Astrocyte of the cerebellum (primary cell): ENCODE measurements around the gene THOP1.

Source experiments
- DNase-seq: peaks from one replicate; pipeline ENCODE4 v3.0.0-alpha.2; 2011; ENCODE audit warnings: low read depth
- H3K4me3 ChIP-seq: 2 replicates; pipeline ENCODE4 v1.5.1; 2011; ENCODE audit warnings: mild to moderate bottlenecking, low read depth, low read length, moderate library complexity
- in situ Hi-C: cut with HindIII; loops from 2 replicates; pipeline ENCODE4 v1.10.0; 2017; ENCODE audit warnings: low sequenced_read_pairs
- TF ChIP-seq, protein P1 (sequence below): IDR thresholded peaks from 2 replicates; pipeline ENCODE4 v1.5.1; 2012; ENCODE audit warnings: low read length, low read depth, moderate library complexity, mild to moderate bottlenecking; ENCODE audit errors: missing control alignments

THOP1 gene

DNA sequence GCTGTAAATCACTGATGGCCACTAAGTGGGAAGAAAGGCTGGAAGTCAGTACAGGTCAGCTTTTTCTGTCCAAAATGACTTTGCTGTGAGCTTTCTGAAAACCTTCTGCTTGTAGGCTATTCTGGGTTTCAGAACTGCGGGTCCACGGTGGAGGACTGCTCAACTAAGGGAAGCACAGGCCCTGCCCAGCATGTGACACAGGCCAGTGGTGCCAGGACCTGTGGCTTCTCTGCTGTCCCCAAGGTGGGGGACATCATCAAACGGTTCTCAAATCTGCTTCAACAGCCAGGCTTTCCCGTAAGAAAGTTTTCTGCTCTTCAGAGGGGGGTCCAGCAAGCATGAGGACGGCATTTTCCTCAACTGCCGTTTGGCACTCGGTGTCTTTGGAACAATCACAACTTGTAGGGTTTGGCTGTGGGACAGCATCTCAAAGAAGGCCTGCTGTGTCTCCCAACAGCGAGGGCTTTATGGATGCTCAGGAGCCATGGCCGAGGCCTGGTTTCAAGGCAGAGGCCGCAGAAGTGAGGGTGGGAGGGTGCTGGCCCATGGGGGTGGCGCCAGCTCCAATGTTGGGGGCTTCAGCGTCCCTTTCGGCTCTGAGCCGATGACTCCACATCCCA is 6.1 kb upstream of the THOP1 start:
- TF ChIP-seq, protein P1, sequence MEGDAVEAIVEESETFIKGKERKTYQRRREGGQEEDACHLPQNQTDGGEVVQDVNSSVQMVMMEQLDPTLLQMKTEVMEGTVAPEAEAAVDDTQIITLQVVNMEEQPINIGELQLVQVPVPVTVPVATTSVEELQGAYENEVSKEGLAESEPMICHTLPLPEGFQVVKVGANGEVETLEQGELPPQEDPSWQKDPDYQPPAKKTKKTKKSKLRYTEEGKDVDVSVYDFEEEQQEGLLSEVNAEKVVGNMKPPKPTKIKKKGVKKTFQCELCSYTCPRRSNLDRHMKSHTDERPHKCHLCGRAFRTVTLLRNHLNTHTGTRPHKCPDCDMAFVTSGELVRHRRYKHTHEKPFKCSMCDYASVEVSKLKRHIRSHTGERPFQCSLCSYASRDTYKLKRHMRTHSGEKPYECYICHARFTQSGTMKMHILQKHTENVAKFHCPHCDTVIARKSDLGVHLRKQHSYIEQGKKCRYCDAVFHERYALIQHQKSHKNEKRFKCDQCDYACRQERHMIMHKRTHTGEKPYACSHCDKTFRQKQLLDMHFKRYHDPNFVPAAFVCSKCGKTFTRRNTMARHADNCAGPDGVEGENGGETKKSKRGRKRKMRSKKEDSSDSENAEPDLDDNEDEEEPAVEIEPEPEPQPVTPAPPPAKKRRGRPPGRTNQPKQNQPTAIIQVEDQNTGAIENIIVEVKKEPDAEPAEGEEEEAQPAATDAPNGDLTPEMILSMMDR, result no peak
- no peak overlapping the region for H3K4me3 ChIP-seq
- DNase-seq, result no peak
- in situ Hi-C loops, result no loop called here

DNA sequence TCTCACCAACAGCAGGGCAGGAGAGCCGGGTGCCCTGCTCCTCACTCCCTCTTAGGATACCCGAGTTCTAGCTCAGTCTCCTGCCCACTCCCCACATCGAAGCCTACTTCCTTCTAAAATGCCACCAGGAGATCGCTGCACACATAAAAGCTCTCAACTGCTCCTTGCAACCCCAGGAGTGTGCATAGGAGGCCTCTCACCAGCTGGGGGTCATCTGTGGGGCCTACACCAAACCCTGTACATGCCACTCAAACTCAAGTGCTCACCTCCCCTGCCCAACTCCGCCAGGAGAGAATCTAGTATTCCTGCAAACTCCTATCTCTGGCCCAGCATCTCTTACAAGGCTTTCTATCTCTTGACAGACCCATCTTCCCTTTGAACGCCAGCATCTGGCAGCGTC is 5.0 kb upstream of the THOP1 start:
- TF ChIP-seq, protein P1, result no peak
- no peak for DNase-seq
- no peak overlapping the region for H3K4me3 ChIP-seq
- in situ Hi-C loops, result no loop called here

DNA sequence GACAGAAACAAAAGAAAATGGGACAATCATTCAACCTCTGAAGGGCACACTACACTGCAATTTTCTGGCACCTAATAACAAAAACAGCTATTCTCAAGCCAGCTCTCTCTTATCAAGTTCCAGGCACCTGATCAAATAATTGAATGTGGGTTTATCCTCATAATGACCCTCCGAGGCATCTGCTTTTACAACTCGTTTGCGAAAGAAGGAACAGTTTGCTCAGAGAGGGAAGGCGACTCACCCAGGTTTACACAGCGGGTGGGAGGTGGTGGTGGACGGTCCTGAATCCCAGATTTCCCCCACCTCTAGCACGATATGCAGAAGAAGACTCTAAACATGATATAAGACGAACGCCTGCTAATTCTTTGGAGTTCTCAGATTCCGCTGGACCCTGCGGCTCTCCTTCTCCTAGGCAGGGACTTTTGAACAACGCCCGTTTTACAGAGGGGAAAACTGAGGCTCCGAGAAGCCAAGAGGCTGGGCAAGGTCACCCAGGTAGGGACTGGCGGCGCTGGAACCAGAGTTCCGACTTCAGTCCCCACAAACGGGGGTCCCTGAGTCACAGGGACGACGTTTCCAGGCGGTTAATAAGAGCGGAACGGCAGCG is 2.9 kb upstream of the THOP1 start:
- in situ Hi-C loops, result no loop called here

DNA sequence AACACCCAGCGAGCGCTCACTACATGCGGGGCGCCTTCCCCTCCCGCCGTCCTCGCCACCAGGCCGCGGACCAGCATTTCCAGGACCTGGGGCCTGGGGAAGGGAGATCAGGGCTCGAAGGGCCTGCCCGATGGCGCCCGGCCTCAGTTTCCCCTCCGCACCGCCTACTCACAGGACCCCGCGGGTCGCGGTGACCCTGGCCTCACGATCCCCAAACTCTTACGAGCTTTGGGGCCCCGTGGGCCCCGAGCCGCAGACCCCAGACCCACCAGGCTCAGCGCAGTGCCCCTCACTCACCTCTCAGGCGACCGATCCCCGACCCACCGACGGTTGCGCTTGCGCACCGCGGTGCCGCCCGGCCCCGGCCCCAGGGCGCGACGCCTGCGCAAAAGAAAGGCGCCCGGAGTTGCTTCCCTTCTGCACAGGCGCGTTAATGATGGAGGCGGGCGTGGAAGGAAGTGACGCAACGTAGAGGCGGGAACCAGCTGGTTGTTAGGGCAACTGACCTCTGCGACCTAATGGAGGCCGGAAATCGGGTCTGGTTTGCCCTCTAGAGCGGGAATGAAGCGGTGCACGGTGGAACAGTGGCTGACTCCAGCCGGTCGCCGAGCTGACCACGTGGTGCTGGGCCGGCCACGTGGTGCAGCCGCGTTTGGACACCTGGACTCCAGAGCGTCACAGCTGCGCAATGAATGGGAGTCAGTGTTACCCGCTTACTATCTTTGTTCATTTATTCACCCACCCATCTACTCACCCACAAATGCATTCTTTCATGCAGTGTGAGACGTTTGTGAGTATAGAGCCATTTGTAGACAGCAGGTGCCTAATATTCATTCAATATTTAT is 2.1 kb upstream of the THOP1 start, which contains the start of gene SGTA:
Gene SGTA (minus strand): TSS at position 338 of the 845 bp plus-strand sequence. CDS start 14,205 bp downstream, outside the sequence.
- peak; percentile 97 for DNase-seq
- in situ Hi-C loops, result no loop called here
- H3K4me3 ChIP-seq, result peak within 1 kb of the TSS; percentile 99
- TF ChIP-seq, protein P1, result peak; percentile 47

More for the DNA sequence above, 2.9 kb upstream of the THOP1 start:
- peak overlapping the region; percentile 99 for H3K4me3 ChIP-seq
- TF ChIP-seq, protein P1, result no peak
- DNase-seq, result no peak

DNA sequence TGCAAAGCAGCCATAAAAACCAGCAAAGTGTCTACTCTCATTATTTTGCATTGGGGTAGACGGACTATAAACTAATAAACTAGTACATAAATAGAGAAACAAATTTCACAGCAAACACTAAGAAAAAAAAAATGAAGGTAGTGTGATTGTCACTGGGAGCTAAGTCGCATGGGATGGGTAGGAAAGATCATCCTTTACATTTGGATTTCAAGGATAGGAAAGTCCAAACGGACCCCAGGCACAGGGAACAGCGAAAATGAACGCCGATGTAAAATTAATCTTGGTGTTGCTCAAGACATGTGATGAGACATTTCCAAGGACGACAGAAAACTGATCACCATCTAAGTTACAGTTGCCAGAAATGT is 1.5 kb upstream of the THOP1 start:
- H3K4me3 ChIP-seq, result peak overlapping the region; percentile 99
- TF ChIP-seq, protein P1, result no peak
- in situ Hi-C loops, result no loop called here
- DNase-seq, result no peak

DNA sequence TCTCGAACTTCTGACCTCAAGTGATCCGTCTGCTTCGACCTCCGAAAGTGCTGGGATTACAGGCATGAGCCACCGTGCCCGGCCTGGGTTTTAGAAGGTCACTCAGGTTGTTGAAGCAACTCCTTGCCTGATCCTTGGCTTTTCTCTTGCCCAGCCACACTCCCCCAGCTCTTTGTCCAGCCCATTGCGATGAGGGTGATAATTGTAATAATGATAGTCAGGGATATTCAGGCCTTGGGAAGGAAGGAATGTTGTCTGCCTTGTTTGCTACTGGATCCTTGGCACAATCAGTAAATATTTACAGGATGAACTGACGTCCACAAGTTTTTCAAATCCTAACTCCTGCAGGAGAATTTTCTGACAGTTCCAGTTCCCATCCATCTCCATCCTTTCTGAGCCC is 1.8 kb downstream of the THOP1 start:
- DNase-seq, result no peak
- in situ Hi-C loops, result no loop called here
- TF ChIP-seq, protein P1, result no peak
- H3K4me3 ChIP-seq, result no peak overlapping the region
